Bronchial epithelial cell (primary cell): ENCODE results near the gene MTAP. TPM values are rescaled to one million over a fixed set of nuclear protein-coding genes. Genes with fewer than 3 reads are reported as not detected.

Source experiments
- DNase-seq: peaks from one replicate; pipeline ENCODE4 v3.0.0-alpha.2; 2010; ENCODE audit warnings: low read depth
- FAIRE-seq: peaks from 2 replicates; lab custom pipeline; 2011; peaks lifted over from hg19 to GRCh38; lab: Jason Lieb, UNC
- H3K27me3 ChIP-seq: 2 replicates; pipeline ENCODE4 v1.5.1; 2011; ENCODE audit warnings: low read length; ENCODE audit not compliant: control insufficient read depth, insufficient read depth
- H3K36me3 ChIP-seq: 2 replicates; pipeline ENCODE4 v1.5.1; 2011; ENCODE audit warnings: low read length; ENCODE audit not compliant: control insufficient read depth, insufficient read depth
- H3K4me3 ChIP-seq: 2 replicates; pipeline ENCODE4 v1.5.1; 2011; ENCODE audit warnings: mild to moderate bottlenecking, low read depth, low read length, control low read depth
- CTCF ChIP-seq: IDR thresholded peaks from 2 replicates; pipeline ENCODE4 v1.5.1; 2011; ENCODE audit warnings: mild to moderate bottlenecking, moderate library complexity, low read length, control low read depth, inconsistent platforms; ENCODE audit not compliant: insufficient read depth, severe bottlenecking
- total RNA-seq: library from RNA; depleted of rRNA; stranded (reverse); fragments of >200 nt; gene quantifications from 2 replicates; pipeline ENCODE4 v1.2.1, GENCODE V29; 2014

MTAP gene
- total RNA-seq, 1 donor from 2014 or later, result 44.8 TPM

GRCh38 chr9:21906881-21907280, 104.4 kb downstream of the MTAP start:
- no peaks in the 10 kb centered on the region for H3K27me3 ChIP-seq
- FAIRE-seq (no peak), DNase-seq (no peak)
- H3K36me3 ChIP-seq, result no peaks in the 10 kb centered on the region
- TF ChIP-seq CTCF, result no peak
- no peak overlapping the region for H3K4me3 ChIP-seq

GRCh38 chr9:21919377-21920362, 117.2 kb downstream of the MTAP start:
- H3K4me3 ChIP-seq, result no peak overlapping the region
- no peak for FAIRE-seq
- DNase-seq, result peak; percentile 82
- H3K36me3 ChIP-seq, result no peaks in the 10 kb centered on the region
- no peaks in the 10 kb centered on the region for H3K27me3 ChIP-seq
- no peak for TF ChIP-seq CTCF

GRCh38 chr9:21923694-21924093, 121.3 kb downstream of the MTAP start:
- DNase-seq (no peak), FAIRE-seq (no peak)
- Histone ChIP-seq H3K36me3 (no peaks in the 10 kb centered on the region), H3K27me3 (no peaks in the 10 kb centered on the region), H3K4me3 (no peak overlapping the region)
- TF ChIP-seq CTCF, result no peak

- Histone ChIP-seq H3K36me3 (no peaks in the 10 kb centered on the region), H3K4me3 (no peak overlapping the region), H3K27me3 (no peaks in the 10 kb centered on the region)
- TF ChIP-seq CTCF, result no peak
- no peak for FAIRE-seq
- no peak for DNase-seq
Measured at GRCh38 chr9:21927752-21928151, 125.3 kb downstream of the MTAP start.

GRCh38 chr9:21931428-21931827, 129.0 kb downstream of the MTAP start:
- H3K36me3 ChIP-seq, result no peaks in the 10 kb centered on the region
- FAIRE-seq (no peak), DNase-seq (peak; percentile 24)
- no peaks in the 10 kb centered on the region for H3K27me3 ChIP-seq
- H3K4me3 ChIP-seq, result no peak overlapping the region
- TF ChIP-seq CTCF, result no peak
